Neutrophil (primary cell): ENCODE data around the gene EVI2B.

Experiments used
- H3K27ac ChIP-seq: fragments of 200-600 bp; sonication (generic); 2 replicates; pipeline ENCODE4 v1.5.1; 2016; ENCODE audit warnings: mild to moderate bottlenecking, moderate library complexity
- H3K27me3 ChIP-seq: fragments of 200-600 bp; sonication (generic); 2 replicates; pipeline ENCODE4 v1.6.0; 2016; ENCODE audit warnings: mild to moderate bottlenecking
- H3K36me3 ChIP-seq: fragments of 200-600 bp; sonication (generic); 2 replicates; pipeline ENCODE4 v1.5.1; 2017
- H3K4me1 ChIP-seq, 2 experiments: fragments of 200-600 bp in 1 of 2; sonication (generic) in 1 of 2; 1 replicate in 1 of 2; 2 replicates in 1 of 2; pipeline versions ENCODE4 v1.5.1 to v1.6.1; 2013 to 2016; ENCODE audit warnings: low read depth in 1 of 2, low read length in 1 of 2, mild to moderate bottlenecking in 1 of 2, moderate library complexity in 1 of 2; ENCODE audit not compliant: control insufficient read depth in 1 of 2, insufficient read depth in 1 of 2
- H3K4me3 ChIP-seq, 2 experiments: fragments of 200-600 bp in 1 of 2; sonication (generic) in 1 of 2; 1 replicate in 1 of 2; 2 replicates in 1 of 2; pipeline ENCODE4 v1.5.1; 2013 to 2016; ENCODE audit warnings: low read depth in 1 of 2, low read length in 1 of 2, mild to moderate bottlenecking in 1 of 2, moderate library complexity in 1 of 2
- H3K9me3 ChIP-seq: fragments of 200-600 bp; sonication (generic); 2 replicates; pipeline ENCODE4 v1.5.1; 2016
- TF ChIP-seq, protein P1 (sequence below): fragments of 200-600 bp; sonication (generic); IDR thresholded peaks from 2 replicates; pipeline ENCODE4 v1.5.1; 2016; ENCODE audit warnings: antibody characterized with exemption

Gene EVI2B

DNA sequence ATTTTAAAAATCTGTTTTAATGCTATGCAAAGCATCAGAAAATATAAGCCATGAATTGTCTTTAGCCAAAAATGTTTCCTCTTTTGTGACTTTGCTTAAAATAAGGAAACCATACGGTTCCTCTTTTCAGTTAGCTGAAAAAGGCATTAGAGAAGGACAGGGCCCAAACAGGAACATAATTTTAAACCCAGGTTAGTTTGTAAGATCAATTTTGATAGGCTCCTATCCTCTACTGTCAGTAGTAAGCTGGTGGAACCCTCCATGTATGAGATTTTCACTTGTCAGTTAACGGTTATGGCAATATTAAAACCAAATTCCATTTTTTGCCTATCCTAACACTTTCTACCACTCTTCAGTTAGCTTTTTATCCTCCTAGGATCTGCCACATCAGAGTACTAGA is 4.3 kb downstream of the EVI2B start:
- H3K4me1 ChIP-seq = peaks cover 36 to 75% of the 10 kb centered on the region in 2 experiments
- peaks cover 35% of the 10 kb centered on the region for H3K36me3 ChIP-seq
- H3K27ac ChIP-seq = peak overlapping the region; percentile 98
- TF ChIP-seq, protein P1, sequence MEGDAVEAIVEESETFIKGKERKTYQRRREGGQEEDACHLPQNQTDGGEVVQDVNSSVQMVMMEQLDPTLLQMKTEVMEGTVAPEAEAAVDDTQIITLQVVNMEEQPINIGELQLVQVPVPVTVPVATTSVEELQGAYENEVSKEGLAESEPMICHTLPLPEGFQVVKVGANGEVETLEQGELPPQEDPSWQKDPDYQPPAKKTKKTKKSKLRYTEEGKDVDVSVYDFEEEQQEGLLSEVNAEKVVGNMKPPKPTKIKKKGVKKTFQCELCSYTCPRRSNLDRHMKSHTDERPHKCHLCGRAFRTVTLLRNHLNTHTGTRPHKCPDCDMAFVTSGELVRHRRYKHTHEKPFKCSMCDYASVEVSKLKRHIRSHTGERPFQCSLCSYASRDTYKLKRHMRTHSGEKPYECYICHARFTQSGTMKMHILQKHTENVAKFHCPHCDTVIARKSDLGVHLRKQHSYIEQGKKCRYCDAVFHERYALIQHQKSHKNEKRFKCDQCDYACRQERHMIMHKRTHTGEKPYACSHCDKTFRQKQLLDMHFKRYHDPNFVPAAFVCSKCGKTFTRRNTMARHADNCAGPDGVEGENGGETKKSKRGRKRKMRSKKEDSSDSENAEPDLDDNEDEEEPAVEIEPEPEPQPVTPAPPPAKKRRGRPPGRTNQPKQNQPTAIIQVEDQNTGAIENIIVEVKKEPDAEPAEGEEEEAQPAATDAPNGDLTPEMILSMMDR = no peak
- no peaks in the 10 kb centered on the region for H3K9me3 ChIP-seq
- peak overlapping the region; percentile 78 to 88 for H3K4me3 ChIP-seq
- no peaks in the 10 kb centered on the region for H3K27me3 ChIP-seq

DNA sequence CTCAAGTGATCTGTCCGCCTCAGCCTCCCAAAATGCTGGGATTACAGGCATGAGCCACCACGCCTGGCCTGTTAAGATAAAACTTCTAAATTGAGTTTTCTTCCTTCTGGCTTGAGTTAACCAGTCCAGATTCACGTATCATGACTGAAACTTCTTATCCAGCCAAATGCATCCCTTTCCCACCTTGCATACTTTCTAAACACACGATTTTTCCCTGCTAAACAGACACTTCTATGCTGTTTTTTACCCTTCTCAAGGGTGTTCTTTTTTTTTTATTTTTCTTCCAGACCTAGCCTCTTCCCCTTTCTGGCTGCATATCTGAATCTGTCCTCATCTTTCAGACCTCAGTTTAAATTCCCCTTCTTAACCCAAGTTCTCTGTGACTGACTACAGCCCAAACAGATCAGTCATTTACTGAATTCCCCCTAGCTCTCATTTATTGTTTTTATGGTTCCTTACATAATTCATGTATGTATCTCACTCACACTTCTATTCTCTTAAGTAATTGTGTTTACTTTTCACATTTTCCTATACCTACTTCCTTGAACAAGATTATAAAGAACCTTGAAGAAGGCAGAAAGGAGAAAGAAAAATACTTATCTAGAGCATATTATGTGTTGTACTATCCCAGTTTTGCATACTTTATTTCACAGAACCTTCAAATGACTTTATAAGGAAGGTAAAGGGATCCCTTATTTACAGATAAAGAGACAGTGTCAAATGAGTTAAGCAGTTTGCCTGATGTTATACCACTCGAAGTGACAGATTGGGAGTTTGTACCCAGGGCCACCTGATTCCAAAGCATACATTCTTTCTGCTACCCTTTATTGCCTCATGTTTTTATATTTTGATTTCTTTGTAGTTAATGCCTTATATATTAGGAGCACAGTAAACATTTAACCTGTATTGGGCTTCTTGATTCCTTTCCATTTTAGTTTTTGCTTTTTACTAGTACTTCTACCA is 5.2 kb downstream of the EVI2B start:
- Histone ChIP-seq H3K4me1 (peaks cover 41 to 71% of the 10 kb centered on the region in 2 experiments), H3K27me3 (no peaks in the 10 kb centered on the region), H3K27ac (peak overlapping the region; percentile 98), H3K9me3 (no peaks in the 10 kb centered on the region), H3K4me3 (peak overlapping the region; percentile 78 to 88), H3K36me3 (peaks cover 44% of the 10 kb centered on the region)
- TF ChIP-seq, protein P1 = no peak

DNA sequence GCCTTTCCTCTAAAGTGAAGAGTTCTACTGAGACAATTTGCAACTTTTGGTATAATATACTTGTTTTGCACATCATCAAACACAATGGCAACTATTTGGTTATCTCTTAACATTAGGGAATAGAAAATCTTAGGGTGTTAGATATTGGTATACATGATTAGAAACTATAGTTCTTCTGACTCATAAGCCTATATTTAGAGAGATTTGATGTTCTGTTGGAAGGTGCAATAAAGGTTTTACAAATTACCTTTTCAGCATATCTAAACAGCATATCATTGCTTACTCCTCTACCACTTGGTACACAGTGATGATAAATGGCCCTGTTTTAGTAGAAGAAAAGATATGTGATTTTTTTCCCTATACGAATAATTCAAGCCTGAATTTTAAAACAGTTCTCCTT is 6.2 kb downstream of the EVI2B start:
- H3K9me3 ChIP-seq = no peaks in the 10 kb centered on the region
- H3K4me3 ChIP-seq = peak overlapping the region; percentile 78 to 88
- peaks cover 43 to 71% of the 10 kb centered on the region in 2 experiments for H3K4me1 ChIP-seq
- TF ChIP-seq, protein P1 = no peak
- H3K27ac ChIP-seq = peak overlapping the region; percentile 98
- peaks cover 55% of the 10 kb centered on the region for H3K36me3 ChIP-seq
- H3K27me3 ChIP-seq = no peaks in the 10 kb centered on the region

DNA sequence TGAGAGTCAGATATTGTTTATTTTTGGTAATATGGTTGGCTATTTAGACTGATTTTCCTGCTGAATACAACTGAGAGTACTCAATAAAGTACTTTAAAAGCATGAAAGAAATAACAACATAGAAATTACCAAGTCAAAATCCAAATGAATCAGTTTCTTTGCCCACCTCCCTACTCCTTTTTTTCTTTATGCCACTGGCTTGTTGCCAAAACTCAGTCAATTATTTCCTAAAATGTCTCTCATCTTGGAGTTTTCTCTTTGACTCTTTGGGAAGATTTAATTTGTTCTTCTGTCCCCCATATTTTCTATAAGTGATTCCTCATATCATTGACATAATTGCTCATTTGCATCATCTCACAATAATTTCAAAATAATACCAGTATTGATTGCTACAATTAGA is 14.2 kb downstream of the EVI2B start:
- peaks cover 2 to 19% of the 10 kb centered on the region in 2 experiments for H3K4me1 ChIP-seq
- no peak overlapping the region for H3K27ac ChIP-seq
- H3K27me3 ChIP-seq = no peaks in the 10 kb centered on the region
- H3K36me3 ChIP-seq = peaks cover 24% of the 10 kb centered on the region
- no peak overlapping the region for H3K4me3 ChIP-seq
- TF ChIP-seq, protein P1 = no peak
- H3K9me3 ChIP-seq = no peaks in the 10 kb centered on the region

DNA sequence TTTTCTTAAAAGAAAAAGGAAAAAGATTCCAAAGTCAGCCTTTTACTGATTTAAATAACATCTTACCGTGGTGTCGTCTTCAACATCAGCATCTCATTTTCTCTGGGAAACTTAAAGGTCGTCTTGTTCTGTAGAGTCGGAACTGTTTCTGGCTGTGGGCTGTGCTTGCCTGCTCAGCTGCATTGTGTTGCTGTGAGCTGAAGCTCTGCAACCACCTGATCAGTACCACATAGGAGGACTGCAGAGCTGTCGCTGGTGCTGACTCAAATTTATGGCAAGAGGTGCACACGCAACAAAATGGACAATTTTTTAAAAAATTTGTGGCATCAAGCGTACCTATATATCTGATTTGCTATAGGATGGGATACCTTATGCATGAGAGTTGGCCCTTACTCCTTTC is 16.8 kb downstream of the EVI2B start, which contains the start of gene OMG:
OMG (minus strand) TSS at position 150 of the 400 bp plus-strand sequence. CDS start 908 bp downstream, outside the sequence.
- Histone ChIP-seq H3K4me3 (no peak within 1 kb of the TSS), H3K36me3 (no peaks in the 10 kb centered on the region)

More for the DNA sequence above, 16.8 kb downstream of the EVI2B start, which contains the start of gene OMG:
- TF ChIP-seq, protein P1 = no peak
- no peak within 1 kb of the TSS for H3K27ac ChIP-seq
- H3K9me3 ChIP-seq = no peaks in the 10 kb centered on the region
- H3K4me1 ChIP-seq = peaks cover 0 to 5% of the 10 kb centered on the region in 2 experiments
- H3K27me3 ChIP-seq = no peaks in the 10 kb centered on the region
